Kidney tubule cell (primary cell): Measurements from ENCODE around the gene RXRA.

Source experiments
- DNase-seq: peaks from one replicate; pipeline ENCODE4 v3.0.0-alpha.2; 2018; ENCODE audit warnings: low spot score

RXRA gene

DNA sequence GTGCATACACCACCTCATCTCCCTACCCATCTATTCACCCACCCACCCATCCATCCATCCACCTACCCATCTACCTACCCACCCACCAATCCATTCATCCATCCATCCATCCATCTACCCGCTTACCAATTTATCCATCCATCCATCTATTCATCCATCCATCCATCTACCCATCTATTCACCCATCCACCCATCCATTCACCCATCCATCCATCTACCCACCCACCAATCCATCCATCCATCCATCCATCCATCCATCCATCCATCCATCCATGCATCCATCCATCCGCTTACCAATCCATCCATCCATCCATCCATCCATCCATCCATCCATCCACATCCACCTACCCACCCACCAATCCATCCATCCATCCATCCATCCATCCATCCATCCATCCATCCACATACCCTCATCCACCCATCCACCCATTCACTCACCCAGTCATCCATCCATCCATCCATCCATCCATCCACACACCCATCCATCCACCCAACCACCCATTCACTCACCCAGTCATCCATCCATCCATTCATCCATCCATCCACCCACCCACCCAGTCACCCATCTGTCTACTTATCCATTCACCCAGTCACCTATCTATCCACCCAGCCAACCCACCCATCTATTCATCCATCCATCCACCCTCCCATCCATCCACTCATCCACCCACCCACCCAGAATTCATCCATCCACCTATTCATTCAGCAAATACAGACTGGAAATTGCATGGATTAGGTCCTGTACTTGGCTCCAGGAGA is 125.6 kb downstream of the RXRA start:
- DNase-seq: no peak

- no peak for DNase-seq
These were observed 126.5 kb downstream of the RXRA start for GRCh38 chr9:134452728-134453127.

- no peak for DNase-seq
These were observed 127.7 kb downstream of the RXRA start for GRCh38 chr9:134453776-134454475.

- no peak for DNase-seq
These were observed 128.2 kb downstream of the RXRA start for GRCh38 chr9:134454476-134454857.

DNA sequence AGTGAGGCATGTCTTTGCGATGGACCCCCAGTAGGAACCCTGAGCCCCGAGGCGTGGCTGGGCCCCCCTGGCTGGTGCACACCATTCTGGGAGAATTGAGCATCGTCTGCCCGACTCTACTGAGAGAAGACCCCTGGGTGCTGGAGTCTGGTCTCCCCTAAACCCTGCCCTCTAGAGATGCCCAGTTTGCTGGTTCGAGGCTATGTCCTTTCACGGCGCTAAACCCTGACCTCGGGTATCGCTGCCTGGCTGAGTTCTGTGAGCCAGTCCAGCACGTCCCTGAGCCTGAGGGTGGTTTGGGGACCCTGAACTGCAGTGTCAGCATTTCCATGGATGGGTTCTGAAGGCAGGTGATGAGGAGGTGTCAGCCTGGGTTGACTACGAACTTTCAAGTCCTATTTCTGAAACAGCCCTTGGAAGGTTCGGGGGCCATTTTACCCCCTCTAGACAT is 128.8 kb downstream of the RXRA start:
- DNase-seq: no peak

DNA sequence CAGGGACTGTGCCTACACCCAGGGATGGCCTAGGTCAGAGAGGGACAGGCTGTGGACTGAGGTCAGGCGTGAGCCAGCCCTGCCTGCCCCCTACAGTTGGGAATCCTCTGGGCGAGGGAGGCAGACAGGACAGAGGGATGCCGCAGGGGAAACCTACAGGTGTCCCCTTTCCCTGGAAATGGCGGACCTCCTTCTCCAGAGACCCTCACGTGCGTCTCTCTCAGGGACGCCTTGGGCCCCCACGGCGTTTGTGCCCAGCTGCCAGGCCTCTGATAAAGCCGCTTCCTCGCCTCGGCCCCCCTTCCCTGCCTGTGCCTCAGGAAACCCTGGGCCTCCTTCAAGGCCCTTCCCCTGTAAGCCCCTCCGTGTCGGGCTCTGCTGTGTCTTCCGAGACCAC is 129.3 kb downstream of the RXRA start:
- DNase-seq: no peak

DNA sequence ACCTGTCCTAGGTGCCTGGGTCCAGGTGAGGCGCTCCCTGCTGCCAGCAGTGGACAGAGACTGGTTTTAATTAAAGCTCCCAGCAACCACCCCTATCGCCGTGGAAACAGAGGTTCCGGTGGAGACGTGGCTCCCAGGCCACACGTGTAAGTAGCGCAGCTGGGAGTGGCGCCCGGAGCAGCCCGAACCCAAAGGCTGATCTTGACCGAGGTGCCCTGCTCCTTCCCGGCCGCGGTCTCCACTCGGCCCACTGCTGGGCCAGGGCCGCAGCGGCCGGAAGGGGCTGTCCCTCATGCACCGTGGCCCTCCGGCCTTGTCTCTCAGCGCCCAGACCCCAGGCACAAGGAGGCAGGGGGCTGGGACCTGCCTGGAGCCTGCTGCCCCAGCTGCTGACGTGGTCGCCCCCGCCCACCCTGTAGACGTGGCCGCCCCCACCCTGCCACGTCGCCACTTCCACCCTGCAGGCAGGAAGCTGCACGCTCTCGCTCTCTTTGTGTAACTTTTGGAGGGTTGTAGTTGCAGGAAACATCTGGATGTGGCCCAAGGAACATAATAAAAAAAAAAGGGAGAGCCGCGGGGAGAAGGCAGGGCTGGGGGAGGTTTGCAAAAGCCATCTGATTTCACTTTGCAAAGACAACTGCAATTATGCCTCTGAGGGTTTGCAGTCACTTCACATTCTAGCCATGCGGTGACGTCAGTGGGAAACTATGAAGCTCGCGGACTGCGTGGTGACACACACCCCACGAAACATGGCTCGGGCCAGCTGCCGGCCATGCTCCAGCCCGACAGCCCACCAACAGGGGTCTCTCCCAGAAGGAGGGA is 129.9 kb downstream of the RXRA start:
- peak; percentile 83 for DNase-seq

GRCh38 chr9:134456756-134457305 is 130.6 kb downstream of the RXRA start:
- no peak for DNase-seq

GRCh38 chr9:134457321-134458206 is 131.3 kb downstream of the RXRA start:
- no peak for DNase-seq

DNA sequence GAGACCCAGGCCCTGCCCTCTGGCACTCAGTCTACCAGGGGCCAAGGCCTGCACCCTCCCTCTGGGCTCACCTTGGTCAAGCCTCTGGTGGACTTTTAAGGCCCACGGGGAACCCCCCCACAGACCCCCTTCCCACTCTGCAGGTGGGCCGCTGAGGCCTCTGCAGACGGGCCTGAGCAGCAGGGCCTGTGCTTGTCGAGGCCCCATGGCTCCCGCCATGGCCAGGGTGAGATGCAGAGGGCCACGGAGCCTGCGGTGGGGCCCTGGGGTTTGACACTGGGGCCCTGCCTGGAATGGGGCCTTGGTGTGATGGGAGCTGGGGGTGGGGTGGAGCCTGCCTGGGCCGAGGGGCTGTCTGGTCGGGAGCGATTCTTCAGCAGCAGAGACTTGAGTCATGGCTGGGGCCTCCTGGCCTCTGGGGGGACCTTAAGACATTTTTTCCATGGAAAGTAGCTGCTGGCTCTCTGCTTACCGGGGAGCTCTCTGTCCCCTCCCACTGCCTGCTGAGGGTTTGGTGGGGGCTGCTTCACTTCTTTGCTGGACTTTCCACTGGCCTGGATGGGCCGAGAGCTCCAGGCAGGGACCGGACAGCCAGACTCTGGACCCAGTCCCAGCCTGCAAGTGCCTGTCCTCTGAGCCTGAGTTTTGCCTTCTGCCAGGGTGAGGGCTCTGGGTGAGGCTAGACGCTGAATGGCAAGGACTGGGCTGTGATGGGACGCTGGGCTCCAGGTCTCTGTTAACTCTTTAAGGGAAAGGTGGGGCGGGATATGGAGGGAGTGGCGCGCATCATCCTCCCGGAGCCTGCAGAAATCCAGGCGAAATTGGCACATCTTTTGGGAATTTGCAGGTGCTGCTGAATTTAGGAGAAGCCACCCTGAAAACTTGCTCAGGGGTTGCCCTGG is 132.2 kb downstream of the RXRA start:
- no peak for DNase-seq

DNA sequence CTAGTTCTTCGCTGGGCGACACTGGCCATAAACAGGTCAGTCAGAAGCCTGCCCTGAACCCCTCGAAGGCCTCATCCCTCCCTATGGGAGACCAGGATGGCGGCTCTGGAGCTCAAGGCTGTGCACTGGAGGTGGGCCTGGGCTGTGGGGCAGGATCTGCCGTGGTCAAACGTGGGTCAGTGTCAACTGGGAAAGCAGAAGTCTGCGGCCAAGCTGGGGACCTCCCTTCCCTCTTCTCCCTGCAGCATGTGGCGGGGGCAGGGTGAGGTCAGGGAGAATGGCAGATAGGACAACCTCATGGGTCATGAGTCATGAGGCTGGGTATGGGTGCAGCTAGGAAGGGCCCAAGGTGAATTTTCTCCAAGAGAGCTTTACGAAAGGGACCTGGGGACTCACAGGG is 132.9 kb downstream of the RXRA start:
- DNase-seq: no peak

DNA sequence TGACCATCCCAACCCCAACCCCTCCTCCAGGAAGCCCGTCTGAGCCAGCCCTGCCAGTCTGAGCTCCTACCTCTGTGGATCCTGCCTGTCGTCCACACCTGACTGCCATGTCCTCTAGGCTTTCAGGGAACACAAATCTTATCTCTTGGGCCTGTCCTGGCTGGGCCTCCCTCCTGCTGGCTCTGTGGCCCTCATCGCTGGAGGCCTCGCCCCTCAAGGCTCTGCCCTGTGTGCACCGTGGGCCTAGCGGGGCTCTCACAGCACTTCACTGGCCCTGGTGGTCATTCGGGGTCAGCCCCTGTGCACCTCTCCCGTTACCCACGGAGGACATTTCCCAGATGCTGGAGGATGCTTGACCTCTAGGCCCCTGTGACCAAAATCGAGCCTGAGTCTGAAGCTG is 133.3 kb downstream of the RXRA start:
- DNase-seq: no peak

- DNase-seq: no peak
These were observed 134.0 kb downstream of the RXRA start for GRCh38 chr9:134460206-134460605.

DNA sequence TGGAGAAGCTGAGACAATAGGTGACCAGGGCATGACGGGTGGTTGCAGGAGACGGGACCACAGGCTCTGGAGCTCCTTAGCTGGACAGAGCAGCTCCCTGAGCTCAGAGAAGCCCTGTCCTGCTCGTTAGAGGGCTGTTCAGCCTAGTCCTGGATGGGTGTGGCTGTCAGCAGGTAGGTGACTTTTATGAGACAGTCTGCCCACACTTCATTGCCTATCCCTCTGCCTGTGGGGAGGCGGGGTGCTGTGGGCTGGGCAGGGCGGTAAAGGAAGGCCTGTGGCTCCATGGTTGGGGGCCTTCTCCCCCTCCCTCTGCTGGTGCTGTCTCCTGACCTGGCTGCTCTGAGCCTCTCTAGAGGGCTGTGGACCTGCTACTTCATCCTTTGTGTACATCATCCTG is 134.6 kb downstream of the RXRA start:
- DNase-seq: no peak

GRCh38 chr9:134461426-134461982 is 135.2 kb downstream of the RXRA start:
- DNase-seq: no peak

DNA sequence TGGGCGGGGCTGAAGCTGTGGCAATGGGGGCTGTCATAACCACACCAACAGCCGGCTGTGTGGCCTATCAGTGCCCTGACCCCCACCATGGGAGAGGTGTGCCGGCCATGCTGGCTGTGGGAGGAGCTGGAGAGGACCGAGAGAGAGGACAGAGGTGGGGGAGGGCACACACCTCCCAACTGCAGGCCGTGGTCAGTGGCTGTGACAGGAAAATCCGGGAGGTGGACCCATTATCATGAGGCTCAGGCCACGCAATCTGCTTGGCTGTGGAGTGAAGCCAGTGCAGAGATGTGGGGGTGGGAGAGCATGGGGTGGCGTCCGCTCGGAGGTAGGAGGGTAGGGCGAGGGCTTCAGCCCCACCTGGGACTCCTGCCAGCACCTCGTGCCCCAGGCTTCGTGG is 136.1 kb downstream of the RXRA start:
- DNase-seq: no peak

DNA sequence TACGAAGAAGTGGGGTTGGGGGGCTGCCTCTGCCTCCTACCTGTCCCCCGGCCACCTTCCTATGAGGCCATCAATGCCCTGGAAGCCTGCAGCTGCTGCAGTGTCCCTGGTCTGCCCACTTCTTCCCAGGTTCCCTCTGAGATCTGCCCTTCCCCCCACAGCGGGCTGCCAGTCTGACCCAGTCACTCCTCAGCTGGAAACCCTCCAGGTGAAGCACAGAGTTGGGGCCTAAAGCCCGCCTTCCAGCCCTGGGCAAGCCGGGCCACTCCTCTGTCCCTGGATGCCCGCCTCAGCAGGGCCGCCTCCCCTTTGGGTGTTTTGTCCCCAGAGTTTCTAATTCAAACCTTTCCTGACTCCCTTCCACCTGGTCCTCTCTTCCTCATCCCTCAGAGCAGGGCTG is 137.0 kb downstream of the RXRA start:
- DNase-seq: no peak

DNA sequence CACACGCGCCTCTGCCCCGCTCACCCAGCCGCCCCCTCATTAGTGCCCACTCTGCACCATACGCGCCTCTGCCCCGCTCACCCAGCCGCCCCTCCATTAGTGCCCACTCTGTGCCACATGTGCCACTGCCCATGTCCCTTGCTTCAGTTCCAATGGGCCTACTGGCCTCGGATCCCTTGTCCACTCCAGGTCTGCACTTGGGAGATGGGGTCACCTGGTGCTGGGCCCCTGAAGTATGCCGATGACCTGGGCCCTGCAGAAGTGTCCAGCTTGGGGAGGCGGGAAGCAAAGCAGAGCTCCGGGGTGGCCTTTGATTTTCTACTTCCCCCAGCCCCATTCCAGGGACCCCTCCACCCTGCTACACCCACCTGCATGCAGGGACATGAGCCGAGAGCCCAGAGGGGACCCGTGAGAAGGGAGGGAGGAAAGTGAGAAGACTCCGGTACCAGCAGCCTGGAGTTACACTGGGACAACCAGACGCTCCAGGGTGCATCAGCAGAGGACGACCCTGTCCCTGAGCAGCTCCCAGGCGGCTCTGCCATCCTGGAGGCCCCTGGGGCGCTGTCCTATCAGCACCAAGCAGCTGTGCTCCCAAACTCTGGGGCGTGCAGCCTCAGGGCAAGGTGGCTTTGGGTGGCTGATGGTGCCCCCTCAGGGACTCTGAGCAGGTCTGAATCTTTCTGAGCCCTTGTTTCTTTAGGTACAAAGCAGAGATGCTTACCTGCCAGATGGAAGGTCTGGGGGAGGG is 140.8 kb downstream of the RXRA start:
- DNase-seq: no peak

GRCh38 chr9:134468358-134468757 is 142.1 kb downstream of the RXRA start:
- no peak for DNase-seq
